Activated T-cell treated with anti-CD3 and anti-CD28 coated beads for 1 hour (primary cell): ENCODE results near the gene JPT1.
"Not testable (repeated sequence)": the region's sequence is repeated elsewhere in the genome, so short reads cannot be mapped to it uniquely, and the experiment has no call there.

Experiments used
- DNase-seq: peaks from one replicate; pipeline ENCODE4 v3.0.0-alpha.2; 2020; ENCODE audit warnings: low read depth

The JPT1 gene

DNA sequence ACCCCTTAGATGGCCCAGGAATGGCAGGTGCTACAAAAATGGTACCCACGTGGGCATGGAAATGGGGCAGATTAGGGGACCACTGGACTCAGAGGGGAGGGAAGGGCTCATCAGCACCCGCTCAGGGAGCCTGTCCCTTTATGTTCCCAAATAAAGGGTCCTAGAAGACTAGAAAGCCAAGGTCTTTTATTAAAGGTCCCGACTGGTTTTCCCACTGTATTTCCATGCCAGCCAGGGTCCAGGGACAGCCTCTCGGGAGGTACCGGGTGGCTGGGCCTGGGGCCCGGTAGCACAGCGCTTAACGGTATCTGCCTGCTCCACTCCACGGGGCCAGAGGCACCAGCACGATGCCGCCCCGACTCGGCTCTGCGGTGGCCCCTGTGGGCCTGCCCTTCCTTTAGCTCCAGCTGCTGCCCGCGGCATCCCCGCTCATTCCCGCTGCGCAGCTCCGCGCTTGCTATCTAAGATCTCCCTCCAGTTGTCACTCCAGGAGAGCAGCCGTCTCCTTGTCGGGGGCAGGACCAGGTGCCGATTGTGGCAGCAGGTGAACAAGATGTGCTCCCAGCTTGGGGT is 24.2 kb downstream of the JPT1 start:
- DNase-seq = no peak

DNA sequence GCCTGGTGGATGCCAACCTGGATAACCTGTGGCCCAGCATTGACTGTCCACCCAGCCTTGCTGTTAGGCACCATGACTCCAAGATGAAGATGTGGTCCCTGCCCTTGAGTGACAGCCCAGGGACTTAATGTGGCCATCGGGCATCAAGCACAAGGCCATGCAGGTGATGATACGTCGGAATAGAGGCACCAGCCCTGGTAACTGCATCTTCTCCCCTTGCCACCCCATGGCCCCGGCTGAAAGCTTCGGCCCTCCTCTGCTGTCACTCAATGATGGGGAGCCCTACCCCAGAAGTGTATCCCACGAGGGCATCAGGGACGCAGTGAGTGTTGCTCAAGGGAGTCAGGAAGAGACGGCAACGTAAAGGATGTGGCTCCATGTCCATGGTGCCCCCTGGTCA is 24.7 kb downstream of the JPT1 start:
- no peak for DNase-seq

DNA sequence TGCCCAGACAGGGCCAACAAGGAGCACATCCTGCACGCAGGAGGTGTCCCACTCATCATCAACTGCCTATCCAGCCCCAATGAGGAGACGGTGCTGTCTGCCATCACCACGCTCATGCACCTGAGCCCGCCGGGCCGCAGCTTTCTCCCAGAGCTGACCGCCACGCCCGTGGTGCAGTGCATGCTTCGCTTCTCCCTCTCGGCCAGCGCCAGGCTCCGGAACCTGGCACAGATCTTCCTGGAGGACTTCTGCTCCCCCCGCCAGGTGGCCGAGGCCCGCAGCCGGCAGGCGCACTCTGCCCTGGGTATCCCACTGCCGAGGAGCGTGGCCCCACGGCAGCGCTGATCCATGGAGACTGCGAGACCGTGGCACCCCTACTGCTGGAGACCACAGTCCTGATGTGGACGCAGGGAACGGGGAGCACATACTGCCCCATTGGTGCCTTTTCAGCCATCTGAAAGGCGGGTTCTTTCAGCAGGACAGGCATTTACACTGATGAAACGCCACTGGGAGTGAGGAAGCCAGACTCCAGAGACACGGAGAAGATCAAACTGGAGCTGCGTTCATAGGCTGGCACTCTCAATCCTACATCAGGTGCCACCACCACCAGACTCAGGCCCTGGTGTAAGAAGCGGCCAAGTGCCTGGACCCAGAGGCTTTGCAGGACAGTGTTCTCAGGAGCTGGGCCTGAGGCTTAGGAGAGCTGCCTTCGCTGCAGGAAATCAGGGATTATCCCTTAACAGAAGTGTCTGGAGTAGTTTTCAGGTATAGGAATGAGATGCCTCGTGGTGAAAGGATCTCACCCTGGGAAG is 25.4 kb downstream of the JPT1 start:
- DNase-seq = no peak

DNA sequence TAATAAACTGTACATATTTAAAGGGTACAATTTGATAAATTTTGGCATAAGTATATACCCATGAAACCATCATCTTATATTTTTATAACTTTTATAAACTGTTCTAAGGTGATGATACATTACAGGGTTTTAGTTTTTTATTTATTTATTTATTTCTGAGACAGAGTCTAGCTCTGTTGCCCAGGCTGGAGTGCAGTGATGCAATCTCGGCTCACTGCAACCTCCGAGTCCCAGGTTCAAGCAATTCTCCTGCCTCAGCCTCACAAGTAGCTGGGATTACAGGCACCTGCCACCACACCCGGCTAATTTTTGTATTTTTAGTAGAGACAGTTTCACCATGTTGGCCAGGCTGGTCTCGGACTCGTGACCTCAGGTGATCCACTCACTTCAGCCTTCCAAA is 26.4 kb downstream of the JPT1 start:
- DNase-seq = not testable (repeated sequence)

DNA sequence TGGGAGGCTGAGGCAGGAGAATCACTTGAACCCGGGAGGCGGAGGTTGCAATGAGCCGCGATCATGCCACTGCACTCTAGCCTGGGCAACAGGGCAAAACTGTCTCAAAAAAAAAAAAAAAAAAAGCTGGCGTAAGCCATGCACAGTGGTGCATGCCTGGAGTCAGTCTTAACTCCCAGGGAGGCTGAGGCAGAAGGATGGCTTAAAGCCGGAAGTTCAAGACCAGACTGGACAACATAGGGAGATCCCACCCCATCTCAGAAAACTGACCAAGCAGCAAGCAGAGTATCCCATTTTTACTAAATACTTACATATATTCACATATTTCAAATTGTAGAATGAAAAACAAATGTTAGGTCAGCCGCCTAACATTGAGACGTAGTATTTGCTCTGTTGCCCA is 27.4 kb downstream of the JPT1 start:
- DNase-seq = no peak

DNA sequence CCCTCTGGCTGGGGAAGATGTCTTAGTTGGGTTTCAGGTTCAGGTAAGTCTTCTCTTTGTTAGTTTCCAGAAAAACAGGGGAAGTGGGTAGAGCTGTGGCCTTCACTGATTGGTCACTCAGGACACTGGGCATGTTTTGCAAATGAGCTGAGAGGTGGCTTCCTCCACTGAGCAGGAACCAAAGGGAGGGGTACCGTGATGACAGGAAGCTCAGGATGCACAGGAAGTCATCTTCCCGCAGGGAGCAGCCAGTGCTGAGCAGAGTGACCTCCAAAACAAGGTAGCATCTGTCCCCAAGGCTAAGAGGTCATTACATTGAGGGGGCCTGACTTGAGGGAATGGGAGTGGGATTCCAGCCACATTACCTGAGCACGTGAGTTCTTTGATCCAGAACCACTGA is 28.3 kb downstream of the JPT1 start:
- no peak for DNase-seq

DNA sequence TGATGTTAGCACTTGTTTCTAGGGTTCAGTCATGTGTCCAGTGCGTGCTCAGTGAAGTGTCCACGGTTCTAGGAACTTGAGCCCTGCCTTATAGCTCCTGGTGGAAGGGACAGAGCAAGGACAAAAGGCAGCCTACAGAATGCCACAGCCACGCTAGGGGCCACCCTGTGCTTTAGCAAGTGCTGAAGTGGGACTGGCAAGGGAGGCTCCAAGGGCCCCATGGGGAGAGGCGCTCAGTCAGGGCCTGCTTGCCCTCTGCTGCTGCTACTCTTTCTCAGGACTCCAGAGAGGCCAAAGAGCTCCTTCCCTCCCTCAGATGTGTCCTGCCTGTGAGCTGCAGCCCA is 29.5 kb downstream of the JPT1 start:
- no peak for DNase-seq

DNA sequence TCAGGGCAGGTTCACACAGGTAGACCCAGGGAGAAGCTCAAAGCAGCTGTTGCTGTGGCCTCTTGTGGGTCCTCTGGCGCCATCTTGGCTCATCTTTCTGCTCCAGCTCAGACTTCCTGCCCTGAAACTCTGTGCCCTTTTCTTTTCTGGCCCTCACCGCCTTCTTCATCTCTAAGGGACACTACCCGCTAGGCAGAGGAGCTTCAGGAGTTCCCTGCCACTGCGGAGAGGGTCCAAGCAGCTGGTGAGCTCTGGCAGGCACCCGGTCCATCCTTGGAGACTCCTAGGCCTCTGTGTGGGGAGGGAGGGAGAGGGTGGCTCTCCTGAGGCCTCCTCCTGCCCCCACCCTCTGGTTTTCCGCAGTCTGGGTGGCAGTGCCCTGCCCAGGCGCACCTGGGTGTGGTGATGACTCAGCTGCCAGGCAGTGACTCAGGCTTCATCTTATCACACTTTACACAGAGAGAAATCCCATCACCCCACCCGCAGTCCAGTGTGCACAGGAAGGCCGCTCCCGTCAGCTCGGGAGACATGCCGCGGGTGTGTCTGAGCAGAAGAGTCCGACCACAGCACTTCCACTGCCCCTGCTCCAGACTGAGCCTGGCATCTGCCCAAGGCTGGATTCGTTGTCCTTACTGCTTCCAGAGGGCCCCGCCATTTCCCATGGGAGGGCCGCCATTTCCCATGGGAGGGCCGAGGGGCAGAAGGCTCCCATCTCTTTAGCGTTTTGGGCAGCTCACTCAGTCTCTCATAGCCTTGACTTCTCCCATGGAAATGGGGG is 30.1 kb downstream of the JPT1 start:
- peak; percentile 46 for DNase-seq

DNA sequence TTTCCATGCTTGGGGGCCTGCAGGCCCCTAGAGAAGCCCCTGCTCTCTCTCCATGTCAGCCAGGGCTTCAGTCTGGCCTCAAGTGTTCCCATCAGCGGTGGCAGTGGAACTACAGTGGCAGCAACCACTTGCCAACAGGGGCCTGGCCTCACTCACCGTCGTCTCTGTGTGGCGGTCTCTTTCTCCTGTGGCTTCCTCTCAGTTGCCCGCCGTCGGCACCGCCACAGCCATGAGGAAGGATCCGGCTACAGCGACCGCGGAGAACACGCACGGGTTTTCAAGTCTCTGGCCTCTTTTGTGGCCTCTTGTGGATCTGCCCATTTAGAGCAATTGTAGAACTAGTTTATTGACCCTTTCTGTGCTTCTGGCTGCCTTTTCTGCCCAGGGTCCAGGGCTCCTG is 36.0 kb downstream of the JPT1 start:
- no peak for DNase-seq

DNA sequence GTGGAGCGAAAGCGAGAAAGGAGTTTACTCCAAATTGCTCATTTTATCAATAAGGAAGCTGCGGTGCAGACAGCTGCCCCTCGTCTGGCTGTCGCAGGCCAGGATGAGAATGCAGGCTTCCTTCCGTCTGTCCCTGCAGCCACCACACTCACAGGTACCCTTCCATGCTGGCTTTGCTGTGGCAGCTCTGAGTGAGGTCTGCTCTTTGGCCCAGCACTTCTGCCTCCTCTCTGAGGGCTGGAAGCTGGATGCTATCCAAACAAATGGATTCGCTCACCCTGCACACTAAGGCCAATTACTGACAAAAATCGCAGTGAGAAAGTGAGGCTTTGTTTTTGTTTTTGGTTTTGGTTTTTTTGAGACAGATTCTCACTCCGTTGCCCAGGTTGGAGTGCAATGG is 37.6 kb downstream of the JPT1 start:
- DNase-seq = no peak

DNA sequence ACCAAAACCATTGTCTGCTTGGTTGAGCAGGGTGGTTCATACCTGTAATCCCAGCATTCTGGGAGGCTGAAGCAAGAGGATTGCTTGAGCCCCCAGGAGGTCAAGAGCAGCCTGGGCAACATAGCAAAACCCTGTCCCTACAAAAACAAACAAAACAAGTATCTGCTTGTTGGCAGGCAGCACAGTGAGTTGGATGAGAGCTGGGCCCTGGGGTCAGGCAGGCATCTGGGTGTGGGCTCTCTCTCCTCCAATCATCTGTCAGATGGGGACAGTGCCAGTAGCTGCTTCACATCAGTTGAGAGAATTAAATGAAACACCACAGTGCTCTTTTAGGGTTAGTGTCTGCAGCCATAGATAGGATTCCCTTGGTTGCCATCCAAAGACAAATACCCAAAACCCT is 38.8 kb downstream of the JPT1 start:
- no peak for DNase-seq

DNA sequence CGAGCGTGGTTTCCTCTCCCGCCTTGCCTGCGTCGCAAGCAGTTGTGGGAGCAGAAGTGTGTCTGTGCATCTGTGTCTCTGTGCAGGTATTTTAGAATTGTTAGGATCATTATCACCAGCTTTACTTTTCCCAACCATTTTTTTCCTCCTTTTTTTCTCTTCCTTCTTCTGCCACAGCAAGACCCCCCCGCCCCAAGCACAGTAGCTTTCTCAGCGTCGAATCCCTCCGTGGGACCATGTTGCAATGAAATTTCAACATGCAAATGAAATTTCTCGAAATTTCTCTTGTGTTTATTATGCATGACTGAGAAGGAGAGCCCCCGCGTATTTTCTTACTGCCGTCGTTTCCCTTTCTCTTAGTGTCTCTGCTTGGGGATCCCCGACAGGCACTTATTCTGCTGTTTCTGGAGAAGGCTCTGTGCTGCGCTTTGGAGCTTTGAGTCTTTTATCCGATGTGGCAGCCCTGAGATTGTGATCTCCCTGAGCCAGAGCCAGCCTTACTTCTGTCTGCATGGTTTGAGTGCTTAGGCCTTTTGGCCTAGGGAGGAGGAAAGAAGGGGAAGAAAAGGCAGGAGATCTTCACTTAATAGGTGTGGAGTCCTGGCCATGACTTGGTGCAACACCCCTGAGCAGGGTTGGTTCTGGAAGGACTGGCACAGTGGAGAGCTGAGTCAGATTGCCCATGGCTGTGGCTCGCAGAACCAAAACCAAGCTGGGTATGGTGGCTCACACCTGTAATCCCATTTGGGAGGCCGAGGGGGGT is 39.6 kb downstream of the JPT1 start:
- no peak for DNase-seq

DNA sequence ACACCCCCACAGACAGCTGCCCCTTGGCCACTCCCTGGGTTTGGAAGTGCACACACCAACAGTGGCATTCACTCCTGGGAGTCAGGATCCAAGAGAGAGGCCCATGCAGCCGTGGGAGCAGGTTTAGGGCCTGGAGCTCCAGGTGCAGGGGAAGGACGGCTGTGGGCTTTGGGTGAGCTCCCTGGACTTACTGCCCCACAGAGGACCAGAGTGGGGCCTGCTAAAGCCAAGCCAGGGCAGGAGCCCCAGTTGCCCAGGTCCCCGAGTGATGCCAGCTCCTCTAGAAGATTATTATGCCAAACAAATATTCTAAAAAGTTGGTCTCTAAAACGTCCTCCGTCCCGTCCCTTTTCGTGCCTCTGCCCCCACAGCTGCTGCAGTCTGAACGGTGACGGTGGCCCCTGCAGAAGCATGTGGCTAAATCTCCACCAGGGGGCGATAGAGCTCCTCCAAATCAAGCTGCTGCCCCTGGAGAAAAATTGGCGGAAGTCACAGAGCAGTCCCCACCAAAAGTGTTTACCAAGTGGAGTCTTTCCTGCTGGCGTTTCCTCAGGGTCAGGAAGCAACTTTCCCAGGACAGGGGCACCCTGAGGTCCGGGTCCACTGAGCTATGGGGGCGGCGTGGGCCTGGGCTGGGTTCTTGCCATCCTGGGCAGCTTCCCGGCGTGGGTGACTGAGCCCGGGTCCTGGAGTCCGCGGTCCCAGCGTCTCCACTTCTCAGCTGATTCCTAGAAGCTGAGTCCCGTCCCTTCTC is 40.3 kb downstream of the JPT1 start:
- DNase-seq = peak; percentile 86

DNA sequence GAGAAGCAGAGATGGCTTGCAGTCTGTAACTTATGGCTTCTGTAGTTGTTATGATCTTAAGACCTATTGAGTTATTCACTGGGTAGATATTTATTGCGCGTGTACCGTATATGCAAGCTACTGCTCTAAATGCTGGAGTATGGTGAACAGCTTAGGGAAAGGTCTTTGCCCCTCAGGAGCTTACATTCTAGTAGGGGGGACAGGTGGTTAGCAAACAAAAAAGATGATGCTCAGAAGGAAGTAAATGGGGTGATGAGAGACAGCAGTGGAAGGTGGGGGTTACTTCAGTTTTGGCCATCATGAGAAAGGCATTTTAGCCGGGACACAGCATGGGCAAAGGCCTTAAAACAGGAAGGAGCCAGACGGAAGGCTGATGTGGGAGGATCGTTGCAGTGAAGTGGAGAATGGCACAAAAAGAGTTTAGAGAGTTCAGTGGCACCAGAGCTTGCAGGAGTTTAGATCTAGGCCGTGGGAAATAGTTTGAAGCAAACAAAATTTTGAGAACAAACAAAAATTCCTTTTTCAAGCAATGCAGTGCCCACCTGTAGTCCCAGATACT is 42.5 kb downstream of the JPT1 start:
- no peak for DNase-seq

DNA sequence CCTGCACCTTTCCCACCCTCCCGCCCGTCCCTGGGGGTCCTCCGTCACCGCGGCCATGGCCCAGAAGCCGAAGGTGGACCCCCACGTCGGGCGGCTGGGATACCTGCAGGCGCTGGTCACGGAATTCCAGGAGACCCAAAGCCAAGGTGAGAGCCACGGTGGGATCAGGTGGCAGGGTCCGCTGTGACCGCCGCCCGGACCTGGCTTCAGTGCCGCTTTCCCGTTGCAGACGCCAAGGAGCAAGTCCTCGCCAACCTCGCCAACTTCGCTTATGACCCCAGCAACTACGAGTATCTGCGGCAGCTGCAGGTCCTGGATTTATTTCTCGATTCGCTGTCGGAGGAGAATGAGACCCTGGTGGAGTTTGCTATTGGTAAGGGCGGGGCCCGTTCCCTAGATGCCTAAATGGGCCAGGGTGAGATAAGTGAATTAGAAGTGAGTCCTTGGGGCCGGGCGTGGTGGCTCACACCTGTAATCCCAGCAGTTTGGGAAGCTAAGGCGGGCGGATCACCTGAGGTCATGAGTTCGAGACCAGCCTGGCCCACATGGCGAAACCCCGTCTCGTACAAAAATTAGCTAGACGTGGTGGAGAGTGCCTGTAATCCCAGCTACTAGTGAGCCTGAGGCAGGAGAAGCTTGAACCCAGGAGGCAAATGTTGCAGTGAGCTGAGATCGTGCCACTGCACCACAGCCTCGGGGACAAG is 43.9 kb downstream of the JPT1 start:
- no peak for DNase-seq

DNA sequence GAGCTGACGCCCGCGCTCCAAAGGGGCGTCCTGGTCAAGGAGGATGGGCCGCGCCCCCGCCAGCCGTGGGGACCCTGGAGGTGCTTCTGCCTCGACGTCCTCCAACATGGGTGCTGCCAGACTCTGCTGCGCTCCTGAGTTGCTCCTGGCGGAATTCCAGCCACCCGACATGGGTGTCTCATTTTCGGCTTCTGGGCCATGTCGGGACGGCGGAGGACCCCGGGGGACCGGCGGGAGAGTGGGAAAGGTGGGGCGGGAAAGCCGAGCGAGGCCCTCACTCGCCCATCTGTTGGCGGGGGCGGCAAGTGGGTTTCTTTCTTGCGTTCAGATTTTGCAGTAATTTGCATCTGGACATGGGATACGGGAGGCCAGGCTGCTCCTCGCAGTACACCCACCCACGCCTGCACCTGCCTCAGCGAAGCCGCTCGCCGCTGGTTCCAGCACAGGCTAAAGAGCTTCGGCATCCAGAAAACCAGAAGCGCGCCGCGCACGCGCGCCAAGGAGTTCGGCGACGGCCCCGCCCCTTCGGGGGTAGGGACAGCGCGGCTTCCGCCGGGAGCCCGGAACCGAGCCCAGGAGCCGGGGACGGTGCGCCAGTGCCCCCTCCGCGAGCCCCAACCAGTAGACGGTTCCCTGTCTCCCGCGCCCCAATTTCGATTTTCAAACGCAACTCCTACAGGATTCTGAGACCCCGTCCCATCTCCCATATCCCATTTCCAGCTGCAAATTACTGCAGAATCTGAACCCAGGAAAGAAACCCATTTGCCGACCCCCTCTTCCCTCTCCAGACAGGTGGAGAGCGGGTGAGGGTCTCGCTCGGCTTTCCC is 44.7 kb downstream of the JPT1 start, which contains the start of gene ARMC7:
Gene ARMC7, plus strand, starts transcription at position 563 of the 827 bp plus-strand sequence. CDS start 320 bp downstream, outside the sequence.
- DNase-seq = peak; percentile 90

DNA sequence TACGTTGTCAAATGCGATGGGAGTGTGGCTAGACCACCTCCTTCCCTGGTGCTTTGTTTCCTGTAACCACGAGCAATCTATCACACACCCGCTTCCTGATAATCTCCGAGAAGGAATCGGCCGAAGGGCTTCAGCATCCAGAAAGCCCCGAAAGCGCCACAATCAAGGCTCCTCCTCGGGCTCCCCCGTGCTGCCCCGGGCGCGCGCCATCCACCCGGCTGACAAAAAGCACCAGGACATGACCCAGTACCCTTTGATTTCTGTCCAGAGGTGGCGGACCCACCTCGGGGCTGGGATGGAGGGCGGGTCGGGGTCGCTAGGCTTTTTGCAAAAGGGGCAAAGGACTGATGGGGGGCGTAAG is 45.3 kb downstream of the JPT1 start:
- DNase-seq = no peak

DNA sequence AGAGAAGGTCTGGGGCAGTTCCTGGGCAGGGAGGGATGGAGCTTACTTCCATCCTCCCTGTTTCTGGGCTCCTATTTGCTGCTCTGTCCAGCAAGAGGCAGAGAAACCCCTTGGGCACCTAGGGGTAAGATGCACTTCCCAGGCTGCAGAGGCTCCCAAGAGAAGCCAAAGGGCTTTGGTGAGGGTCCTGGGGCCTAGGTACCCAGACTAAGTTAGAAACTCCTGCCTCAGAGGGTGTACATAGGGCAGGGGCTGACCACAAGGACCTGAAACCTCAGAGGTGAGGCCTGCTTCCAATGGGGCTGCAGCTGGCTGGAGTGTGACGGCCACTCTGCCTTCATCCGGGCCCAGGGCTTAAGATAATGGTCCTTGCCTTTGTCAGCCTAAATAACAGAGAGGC is 46.1 kb downstream of the JPT1 start:
- no peak for DNase-seq

DNA sequence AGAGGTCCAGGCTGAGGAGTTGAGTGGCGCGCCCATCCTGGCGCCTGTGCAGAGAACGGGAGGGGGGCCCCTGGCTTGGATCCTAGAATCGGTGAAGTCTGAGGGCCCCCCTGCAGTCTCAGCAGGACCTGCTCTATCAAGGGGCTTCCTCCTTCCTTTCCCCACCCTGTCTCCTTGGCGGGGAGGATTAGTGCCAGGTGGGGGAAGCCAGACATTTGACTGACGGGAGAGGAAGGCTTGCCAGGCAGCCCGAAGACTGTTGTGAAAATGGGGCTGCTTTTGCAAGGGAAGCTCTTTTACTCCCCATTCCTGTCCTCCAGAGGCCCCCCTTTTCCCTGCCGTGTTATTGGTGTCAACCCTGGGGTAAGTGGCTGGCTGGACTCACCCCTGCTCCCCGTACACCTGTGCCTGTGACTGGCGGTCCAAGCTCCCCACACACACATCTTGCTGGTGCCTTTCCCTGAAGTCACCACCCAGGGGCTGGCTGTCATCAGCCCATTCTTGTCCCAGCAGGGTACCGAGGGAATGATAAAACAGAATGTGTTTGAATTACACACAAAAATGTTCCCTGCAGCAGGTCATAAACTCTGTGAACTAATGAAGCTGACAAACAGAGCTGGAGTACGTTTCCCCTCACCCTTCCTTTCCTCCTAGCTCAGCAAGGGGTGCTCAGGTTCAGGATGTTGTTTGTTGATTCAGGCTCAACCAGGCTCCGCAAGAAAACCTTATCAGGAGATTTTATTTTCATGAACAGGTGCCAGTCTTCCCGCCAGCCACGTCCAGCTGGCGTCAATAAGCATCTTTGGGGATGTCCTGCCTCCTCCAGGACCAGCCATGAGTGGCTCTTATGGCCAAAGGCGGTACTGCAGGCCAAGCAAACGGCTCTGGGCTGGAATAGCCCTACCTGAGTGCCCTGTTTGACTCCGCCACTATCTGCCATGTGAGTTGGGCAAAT is 48.9 kb downstream of the JPT1 start:
- no peak for DNase-seq
